TTC549 (cell line): Measurements from ENCODE around the gene NDUFA7.
"Not testable (repeated sequence)": the region's sequence is repeated elsewhere in the genome, so short reads cannot be mapped to it uniquely, and the experiment has no call there.

Experiments used
- FAIRE-seq: peaks from 2 replicates; lab custom pipeline; 2012; peaks lifted over from hg19 to GRCh38; lab: Jason Lieb, UNC

NDUFA7 gene

GRCh38 chr19:8341504-8341903 lies 20.3 kb upstream of the NDUFA7 start:
- not testable (repeated sequence) for FAIRE-seq

DNA sequence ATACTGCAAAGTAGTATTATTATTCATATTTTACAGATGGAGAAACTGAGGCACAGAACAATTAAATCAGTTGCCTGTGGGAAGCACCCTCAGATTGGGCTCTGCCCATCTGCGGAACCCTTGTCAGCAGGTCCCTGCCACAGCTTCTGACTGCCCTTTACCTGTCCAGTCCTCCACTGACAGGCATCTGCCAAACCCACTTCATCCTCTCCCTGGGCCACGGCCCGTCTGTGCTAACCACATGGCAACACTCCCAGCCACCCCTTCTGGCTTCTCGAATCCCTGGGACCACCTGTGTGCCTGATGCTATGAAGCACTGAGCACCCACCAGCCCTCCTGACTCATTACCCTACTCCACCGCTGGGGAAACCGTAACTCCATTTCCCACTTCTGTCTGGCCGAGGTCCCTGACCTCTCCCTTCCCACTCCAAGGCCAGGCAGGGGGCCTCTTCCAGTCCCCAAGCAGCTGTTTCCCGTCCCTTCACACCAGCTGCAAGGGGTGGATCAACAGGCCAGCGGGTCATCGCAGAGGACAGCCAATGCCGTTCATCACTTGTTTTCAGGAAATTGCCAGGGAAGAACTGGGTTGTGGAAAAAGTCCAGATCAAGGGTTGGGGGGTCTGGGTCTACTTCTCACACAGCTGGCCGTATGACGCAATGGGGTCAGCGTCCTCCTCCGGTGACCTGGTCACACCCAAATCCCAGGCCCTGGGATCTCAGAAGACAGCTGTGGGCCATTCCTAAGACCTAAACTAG lies 19.3 kb upstream of the NDUFA7 start:
- FAIRE-seq: no peak

DNA sequence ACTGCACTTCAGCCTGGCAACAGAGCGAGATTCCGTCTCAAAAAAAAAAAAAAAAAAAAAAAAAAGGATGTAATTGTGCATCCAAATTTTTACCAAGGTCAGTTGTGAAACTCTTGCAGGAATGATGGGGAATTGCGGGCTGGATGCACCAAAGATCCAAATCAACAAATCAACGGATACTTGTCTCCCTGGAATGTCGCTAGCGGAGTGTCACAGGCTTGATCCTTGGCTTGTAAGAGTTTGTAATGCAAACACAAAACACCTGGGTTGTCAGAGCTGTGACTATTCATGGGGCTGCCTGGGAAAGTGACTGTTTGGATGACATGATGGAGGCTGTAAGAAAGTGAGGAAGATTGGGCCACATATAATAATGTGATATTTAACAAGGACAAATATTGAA lies 17.7 kb upstream of the NDUFA7 start:
- FAIRE-seq: no peak

DNA sequence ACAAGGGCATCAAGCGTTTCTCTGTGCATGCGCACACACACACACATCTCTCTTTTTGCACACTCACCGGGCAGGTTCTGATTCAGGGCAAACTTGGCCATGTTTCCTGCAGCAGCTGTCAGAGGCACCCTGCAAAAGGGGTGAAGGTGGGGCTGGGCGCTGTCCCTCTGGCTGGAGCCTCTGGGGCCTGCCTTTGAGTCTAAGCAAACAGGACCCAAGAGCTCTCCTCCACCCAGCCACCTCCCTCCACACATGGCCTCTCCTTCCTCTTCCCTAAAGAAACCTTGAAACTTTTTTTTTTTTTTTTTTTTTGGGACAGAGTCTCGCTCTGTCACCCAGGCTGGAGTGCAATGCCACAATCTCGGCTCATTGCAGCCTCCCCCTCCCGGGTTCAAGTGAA lies 16.6 kb upstream of the NDUFA7 start:
- no peak for FAIRE-seq

- FAIRE-seq: no peak
Observed at GRCh38 chr19:8336660-8337059, 15.5 kb upstream of the NDUFA7 start.

GRCh38 chr19:8336072-8336569 lies 14.9 kb upstream of the NDUFA7 start:
- no peak for FAIRE-seq

GRCh38 chr19:8335343-8336071 lies 14.3 kb upstream of the NDUFA7 start:
- no peak for FAIRE-seq

GRCh38 chr19:8334458-8335342 lies 13.5 kb upstream of the NDUFA7 start:
- FAIRE-seq: no peak

GRCh38 chr19:8333767-8334457 lies 12.7 kb upstream of the NDUFA7 start:
- no peak for FAIRE-seq

DNA sequence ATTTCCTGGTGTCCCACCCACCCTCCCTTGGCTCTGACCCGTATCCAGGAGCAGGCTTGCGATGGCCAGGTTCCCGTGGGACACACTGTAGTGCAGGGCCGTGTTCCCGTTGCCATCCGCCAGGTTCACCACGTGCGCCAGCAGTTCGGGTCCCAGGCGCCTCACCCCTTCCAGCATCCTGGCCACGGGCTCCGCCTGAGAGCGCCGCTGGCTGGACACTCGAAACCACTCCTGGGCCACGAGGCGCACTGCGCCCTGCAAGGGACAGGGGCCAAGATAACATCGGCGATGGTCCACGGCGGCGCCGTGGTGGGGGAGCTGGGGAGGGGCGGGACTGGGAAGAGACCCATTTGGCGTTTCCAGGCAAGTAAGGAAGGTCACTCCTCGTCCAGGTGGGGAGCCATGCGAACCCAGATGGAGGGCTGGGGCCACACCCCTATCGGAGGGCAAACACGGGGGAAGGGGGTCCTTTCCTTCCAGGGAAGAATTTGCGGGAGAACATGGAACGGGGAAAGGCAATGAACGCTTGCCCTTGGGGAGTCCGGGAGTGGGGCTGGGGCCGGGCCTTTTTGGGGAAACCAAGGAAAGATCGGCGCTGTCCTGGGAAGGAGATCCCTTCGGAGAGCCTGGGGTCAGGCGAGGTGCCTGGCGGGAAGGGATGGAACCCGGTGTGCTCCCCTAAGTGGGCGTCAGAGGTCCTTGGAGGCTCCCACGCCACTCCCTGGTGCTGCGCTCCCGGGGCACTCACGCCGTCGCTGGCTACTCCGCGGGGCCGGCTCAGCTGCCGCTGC lies 12.0 kb upstream of the NDUFA7 start:
- no peak for FAIRE-seq

GRCh38 chr19:8331263-8331845 lies 10.2 kb upstream of the NDUFA7 start:
- no peak for FAIRE-seq

GRCh38 chr19:8329996-8330395 lies 8.8 kb upstream of the NDUFA7 start:
- no peak for FAIRE-seq

DNA sequence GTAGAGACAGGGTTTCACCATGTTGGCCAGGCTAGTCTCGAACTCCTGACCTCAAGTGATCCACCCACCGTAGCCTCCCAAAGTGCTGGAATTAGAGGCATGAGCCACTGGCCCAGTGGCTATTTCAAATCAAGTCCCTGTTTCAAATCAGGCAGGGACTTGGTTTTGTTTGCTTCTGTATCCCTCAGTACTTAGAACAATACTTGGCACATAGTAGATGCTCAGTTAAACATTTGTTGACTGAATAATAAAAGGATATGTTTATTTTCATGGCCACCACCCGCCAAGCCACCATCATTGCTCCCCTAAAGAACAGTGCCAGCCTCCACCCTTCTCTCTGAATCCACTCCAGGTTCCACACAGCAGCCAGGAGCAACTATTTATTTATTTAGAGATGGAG lies 4.3 kb upstream of the NDUFA7 start:
- FAIRE-seq: no peak

- no peak for FAIRE-seq
Observed at GRCh38 chr19:8324186-8325050, 3.2 kb upstream of the NDUFA7 start.

DNA sequence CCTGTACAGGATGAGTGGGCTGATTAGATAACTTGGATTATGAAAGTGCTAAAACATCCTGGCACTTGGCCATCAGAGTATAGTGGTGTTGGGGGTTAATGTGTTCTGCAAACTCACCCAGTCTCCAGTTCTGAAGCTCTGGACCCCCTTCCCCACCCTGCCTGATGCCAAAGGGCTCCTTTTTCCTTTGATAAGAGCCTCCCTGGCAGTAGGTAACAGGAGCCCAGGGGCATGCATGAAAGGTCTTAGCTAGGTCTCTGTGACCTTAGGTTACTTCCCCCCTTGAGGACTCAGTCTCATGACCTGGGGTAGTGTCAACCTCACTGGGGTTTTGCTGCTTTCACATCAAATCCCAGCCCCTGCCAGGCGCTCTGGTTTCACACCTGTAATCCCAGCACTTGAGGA lies 2.6 kb upstream of the NDUFA7 start:
- FAIRE-seq: no peak

GRCh38 chr19:8322638-8322997 lies 1.4 kb upstream of the NDUFA7 start:
- no peak for FAIRE-seq

DNA sequence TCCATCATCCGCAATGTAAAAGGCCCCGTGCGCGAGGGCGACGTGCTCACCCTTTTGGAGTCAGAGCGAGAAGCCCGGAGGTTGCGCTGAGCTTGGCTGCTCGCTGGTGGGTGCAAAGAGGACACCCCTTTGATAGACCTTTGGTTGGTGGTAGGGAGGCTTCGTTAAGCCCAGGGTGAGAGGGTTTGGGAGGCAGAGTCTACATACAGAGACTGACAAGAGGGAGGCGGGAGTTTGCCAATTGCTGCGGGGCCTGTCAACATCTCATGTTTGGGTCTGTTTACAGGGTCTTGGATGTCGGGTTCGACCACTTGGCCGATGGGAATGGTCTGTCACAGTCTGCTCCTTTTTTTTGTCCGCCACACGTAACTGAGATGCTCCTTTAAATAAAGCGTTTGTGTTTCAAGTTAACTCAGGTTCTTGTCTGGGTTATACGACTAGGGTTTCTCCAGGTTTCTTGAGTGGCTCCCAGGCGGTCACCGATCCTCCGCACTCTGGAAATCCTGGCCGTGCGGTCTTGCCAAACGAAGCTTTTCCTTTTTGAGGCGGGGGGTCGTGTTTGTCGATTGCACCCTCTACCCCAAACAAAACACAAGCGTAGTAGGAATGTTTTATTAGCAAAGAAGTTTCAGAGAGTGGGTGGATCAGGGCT lies 937 bp upstream of the NDUFA7 start:
- FAIRE-seq: no peak

DNA sequence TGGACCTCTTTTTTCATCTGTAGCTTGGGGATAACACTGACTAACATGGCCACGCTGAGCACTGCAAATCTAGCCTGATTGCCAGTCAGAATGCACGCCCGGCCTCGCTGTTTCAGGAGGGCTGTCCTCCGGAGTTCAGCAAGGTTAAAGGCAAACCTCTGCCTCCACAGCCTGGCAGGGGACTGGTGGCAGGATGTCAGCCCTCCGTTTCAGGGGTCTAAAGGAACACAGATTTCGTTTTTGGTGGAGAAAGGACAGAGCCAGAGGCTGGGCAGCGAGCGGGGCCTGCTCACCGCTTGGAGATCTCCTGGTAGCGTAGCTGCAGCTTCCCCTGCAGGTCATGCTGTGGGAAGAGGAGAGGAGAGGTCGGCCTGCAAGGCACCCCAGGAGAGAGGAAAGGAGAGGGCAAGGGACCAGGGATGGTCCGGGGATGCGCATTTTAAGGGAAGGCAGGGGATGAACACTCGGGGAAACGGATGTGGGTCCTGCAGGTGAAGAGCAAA lies 560 bp downstream of the NDUFA7 start:
- no peak for FAIRE-seq

DNA sequence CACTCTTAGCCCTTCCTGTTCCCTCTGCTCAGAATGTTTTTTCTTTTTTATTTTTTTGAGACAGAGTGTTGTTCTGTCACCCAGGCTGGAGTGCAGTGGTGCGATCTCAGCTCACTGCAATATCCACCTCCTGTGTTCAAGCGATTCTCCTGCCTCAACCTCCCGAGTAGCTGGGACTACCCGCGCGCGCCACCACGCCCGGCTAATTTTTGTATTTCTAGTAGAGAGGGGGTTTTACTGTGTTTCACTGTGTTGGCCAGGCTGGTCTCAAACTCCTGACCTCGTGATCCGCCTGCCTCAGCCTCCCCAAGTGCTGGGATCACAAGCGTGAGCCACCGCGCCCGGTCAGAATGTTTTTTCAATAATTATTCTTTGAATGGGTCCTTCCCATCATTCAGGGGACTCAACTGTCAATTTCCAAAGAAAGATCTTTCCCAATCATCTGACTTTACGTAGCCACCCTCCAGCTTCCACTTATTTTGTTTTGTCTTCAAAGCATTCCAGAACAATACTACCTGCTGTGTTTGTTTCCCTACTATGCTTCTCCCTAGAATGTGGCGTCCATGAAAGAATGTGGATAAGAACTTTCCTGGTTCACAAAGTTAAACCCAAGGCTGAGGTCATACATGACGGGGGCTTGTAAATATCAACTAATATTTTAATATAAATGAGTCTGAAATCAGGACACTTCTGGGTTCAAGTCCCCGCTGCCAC lies 1.2 kb downstream of the NDUFA7 start:
- FAIRE-seq: no peak
